ENCODE data around the gene MEIS2.

The MEIS2 gene

DNA sequence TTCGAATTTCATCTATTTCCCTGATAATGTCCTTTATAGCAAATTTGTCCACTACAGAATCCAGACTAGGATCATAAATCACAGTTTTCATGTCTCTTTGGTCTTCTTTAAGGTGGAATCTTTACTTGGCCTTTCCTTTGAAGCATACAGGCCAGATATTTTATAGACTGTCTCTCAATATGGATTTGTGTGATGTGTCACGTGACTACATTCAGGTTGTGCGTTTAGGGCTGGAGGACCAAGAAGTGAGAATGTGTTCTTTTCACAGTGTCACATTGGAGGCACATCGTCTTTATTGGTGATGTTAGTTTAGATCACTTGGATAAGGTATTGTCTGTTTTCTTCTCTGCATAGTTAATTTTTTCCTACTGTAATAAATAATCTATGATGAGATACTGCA, 232.9 kb downstream of the MEIS2 start:
- H4K20me1 ChIP-seq (ENCODE audit: insufficient read depth): no peaks in the 10 kb centered on the region
- no peak overlapping the region for H3K27ac ChIP-seq
- H3K27me3 ChIP-seq (ENCODE audit: insufficient read depth, low read depth): no peaks in the 10 kb centered on the region
- no peak overlapping the region for H3K4me2 ChIP-seq
- no peaks in the 10 kb centered on the region for H3K79me2 ChIP-seq (ENCODE audit: insufficient read depth, low read depth)
- no peak overlapping the region for H3K9ac ChIP-seq
- H3K4me1 ChIP-seq (ENCODE audit: low read depth, poor library complexity, severe bottlenecking): no peaks in the 10 kb centered on the region
- no peaks in the 10 kb centered on the region for H3K36me3 ChIP-seq (ENCODE audit: insufficient read depth)
- TF ChIP-seq, protein P1, sequence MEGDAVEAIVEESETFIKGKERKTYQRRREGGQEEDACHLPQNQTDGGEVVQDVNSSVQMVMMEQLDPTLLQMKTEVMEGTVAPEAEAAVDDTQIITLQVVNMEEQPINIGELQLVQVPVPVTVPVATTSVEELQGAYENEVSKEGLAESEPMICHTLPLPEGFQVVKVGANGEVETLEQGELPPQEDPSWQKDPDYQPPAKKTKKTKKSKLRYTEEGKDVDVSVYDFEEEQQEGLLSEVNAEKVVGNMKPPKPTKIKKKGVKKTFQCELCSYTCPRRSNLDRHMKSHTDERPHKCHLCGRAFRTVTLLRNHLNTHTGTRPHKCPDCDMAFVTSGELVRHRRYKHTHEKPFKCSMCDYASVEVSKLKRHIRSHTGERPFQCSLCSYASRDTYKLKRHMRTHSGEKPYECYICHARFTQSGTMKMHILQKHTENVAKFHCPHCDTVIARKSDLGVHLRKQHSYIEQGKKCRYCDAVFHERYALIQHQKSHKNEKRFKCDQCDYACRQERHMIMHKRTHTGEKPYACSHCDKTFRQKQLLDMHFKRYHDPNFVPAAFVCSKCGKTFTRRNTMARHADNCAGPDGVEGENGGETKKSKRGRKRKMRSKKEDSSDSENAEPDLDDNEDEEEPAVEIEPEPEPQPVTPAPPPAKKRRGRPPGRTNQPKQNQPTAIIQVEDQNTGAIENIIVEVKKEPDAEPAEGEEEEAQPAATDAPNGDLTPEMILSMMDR (conservative IDR thresholded peaks at IDR 0.05; ENCODE audit: low read depth, low read length): no peak
- H3K4me3 ChIP-seq (IDR thresholded peaks at IDR 0.05; ENCODE audit: insufficient read depth, low read depth, low read length): no peak overlapping the region
- no peak overlapping the region for H2AFZ ChIP-seq (ENCODE audit: low read depth)

DNA sequence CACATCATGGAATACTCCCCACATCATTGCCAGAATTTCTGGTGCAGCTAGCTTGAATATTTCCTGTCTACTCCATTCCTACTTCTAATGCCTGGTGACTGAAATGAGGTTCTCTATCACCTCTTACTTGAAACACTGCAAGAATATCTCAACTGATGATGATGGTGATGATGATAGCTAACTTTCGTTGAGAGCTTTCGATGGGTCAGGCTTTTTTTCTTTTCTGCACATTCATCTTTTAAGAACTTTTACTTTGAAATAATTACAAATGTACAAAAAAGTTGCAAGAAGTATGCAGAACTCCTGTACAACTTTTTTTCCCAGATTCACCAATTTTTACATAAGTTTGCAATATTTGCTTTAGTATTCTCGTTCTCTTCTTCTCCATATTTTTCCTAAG, 233.5 kb downstream of the MEIS2 start:
- H3K79me2 ChIP-seq (ENCODE audit: insufficient read depth, low read depth): no peaks in the 10 kb centered on the region
- no peaks in the 10 kb centered on the region for H3K27me3 ChIP-seq (ENCODE audit: insufficient read depth, low read depth)
- H3K27ac ChIP-seq: no peak overlapping the region
- no peak overlapping the region for H3K4me3 ChIP-seq (IDR thresholded peaks at IDR 0.05; ENCODE audit: insufficient read depth, low read depth, low read length)
- H3K4me1 ChIP-seq (ENCODE audit: low read depth, poor library complexity, severe bottlenecking): no peaks in the 10 kb centered on the region
- TF ChIP-seq, protein P1 (conservative IDR thresholded peaks at IDR 0.05; ENCODE audit: low read depth, low read length): no peak
- no peak overlapping the region for H3K4me2 ChIP-seq
- no peaks in the 10 kb centered on the region for H4K20me1 ChIP-seq (ENCODE audit: insufficient read depth)
- H3K9ac ChIP-seq: no peak overlapping the region
- no peak overlapping the region for H2AFZ ChIP-seq (ENCODE audit: low read depth)
- H3K36me3 ChIP-seq (ENCODE audit: insufficient read depth): no peaks in the 10 kb centered on the region

DNA sequence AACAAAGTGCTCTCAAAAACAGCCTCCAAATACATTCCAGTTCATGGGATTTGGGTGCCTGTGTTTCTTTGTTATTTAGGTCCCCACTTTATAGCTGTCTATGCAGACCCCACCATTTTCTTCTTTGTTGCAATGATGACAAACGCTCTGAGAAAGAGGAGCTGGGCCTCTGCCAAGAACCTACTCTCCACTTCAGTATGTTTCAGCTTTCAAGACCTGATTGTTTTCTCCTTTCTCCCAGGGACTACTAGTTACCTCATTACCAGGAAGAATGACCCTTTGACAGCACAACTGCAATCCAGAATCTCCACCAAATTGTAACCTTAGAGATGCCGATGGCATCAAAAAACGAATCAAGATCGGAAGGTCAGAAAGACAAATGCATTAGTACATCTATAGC, 236.8 kb downstream of the MEIS2 start:
- no peak overlapping the region for H3K4me3 ChIP-seq (IDR thresholded peaks at IDR 0.05; ENCODE audit: insufficient read depth, low read depth, low read length)
- H3K27ac ChIP-seq: no peak overlapping the region
- no peaks in the 10 kb centered on the region for H3K4me1 ChIP-seq (ENCODE audit: low read depth, poor library complexity, severe bottlenecking)
- H2AFZ ChIP-seq (ENCODE audit: low read depth): no peak overlapping the region
- H3K9ac ChIP-seq: no peak overlapping the region
- H3K36me3 ChIP-seq (ENCODE audit: insufficient read depth): no peaks in the 10 kb centered on the region
- TF ChIP-seq, protein P1 (conservative IDR thresholded peaks at IDR 0.05; ENCODE audit: low read depth, low read length): no peak
- H3K27me3 ChIP-seq (ENCODE audit: insufficient read depth, low read depth): no peaks in the 10 kb centered on the region
- H4K20me1 ChIP-seq (ENCODE audit: insufficient read depth): no peaks in the 10 kb centered on the region
- no peak overlapping the region for H3K4me2 ChIP-seq
- no peaks in the 10 kb centered on the region for H3K79me2 ChIP-seq (ENCODE audit: insufficient read depth, low read depth)

DNA sequence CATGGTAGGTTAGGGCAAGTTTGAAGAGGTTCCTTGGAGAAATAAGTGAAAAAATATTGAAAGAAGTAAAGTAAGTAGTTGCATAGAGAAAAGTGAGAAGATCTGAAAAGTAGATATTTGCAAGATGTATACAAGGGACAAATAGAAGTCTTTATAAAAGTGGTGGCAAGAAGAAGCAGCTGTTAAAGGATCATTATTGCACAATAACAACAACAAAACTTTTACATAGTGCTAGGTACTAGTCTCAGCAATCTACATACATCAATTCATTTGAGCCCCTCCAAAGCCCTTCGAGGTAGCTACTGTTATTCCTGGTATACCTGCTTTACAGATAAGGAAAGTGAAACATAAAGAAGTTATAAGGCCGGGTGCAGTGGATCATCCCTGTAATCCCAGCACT, 239.6 kb downstream of the MEIS2 start:
- Histone ChIP-seq H2AFZ (ENCODE audit: low read depth) (no peak overlapping the region), H3K4me1 (ENCODE audit: low read depth, poor library complexity, severe bottlenecking) (no peaks in the 10 kb centered on the region), H3K36me3 (ENCODE audit: insufficient read depth) (no peaks in the 10 kb centered on the region), H3K9ac (no peak overlapping the region), H3K4me3 (IDR thresholded peaks at IDR 0.05; ENCODE audit: insufficient read depth, low read depth, low read length) (no peak overlapping the region), H3K27ac (no peak overlapping the region), H3K79me2 (ENCODE audit: insufficient read depth, low read depth) (no peaks in the 10 kb centered on the region), H4K20me1 (ENCODE audit: insufficient read depth) (no peaks in the 10 kb centered on the region), H3K27me3 (ENCODE audit: insufficient read depth, low read depth) (no peaks in the 10 kb centered on the region), H3K4me2 (no peak overlapping the region)
- TF ChIP-seq, protein P1 (conservative IDR thresholded peaks at IDR 0.05; ENCODE audit: low read depth, low read length): no peak

DNA sequence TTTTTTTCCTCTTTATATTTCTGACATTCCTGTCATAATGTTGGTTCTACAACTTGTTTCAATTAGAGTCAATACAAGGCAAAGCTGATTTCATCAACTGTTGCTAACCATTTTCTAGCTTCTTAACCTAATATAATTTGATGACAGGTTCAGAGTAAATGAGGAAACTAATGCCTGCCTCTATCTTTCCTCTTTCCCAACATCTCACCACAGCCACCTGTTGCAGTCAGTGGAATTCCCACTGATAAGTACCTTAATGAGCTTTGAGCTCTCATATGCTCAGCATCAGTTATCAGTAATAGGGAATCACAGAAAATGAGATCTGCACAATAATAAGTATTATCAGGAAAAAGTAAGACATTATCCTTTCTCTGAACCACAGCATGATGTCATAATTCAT, 241.9 kb downstream of the MEIS2 start:
- TF ChIP-seq, protein P1 (conservative IDR thresholded peaks at IDR 0.05; ENCODE audit: low read depth, low read length): no peak
- H3K27me3 ChIP-seq (ENCODE audit: insufficient read depth, low read depth): no peaks in the 10 kb centered on the region
- no peaks in the 10 kb centered on the region for H3K79me2 ChIP-seq (ENCODE audit: insufficient read depth, low read depth)

More for the DNA sequence above, 241.9 kb downstream of the MEIS2 start:
- H3K36me3 ChIP-seq (ENCODE audit: insufficient read depth): no peaks in the 10 kb centered on the region
- H3K4me1 ChIP-seq (ENCODE audit: low read depth, poor library complexity, severe bottlenecking): no peaks in the 10 kb centered on the region
- H3K27ac ChIP-seq: no peak overlapping the region
- no peak overlapping the region for H3K9ac ChIP-seq
- H4K20me1 ChIP-seq (ENCODE audit: insufficient read depth): no peaks in the 10 kb centered on the region
- no peak overlapping the region for H3K4me3 ChIP-seq (IDR thresholded peaks at IDR 0.05; ENCODE audit: insufficient read depth, low read depth, low read length)
- H2AFZ ChIP-seq (ENCODE audit: low read depth): no peak overlapping the region
- no peak overlapping the region for H3K4me2 ChIP-seq

Measured in KMS-11 (cell line).